HL-60/S4 (cell line): Measurements from ENCODE around the gene SPTAN1.
"Not testable (repeated sequence)": the region's sequence is repeated elsewhere in the genome, so short reads cannot be mapped to it uniquely, and the experiment has no call there.

ENCODE experiments used
- in situ Hi-C: fragments of 300-500 bp; cut with MboI; formaldehyde crosslinking; loops from 2 replicates; pipeline ENCODE4 v1.14.3; 2022; ENCODE audit warnings: low sequenced_read_pairs

The SPTAN1 gene

GRCh38 chr9:128631636-128632035, 79.2 kb downstream of the SPTAN1 start:
- in situ Hi-C loops: no loop called here

GRCh38 chr9:128632066-128632465, 79.7 kb downstream of the SPTAN1 start:
- in situ Hi-C loops: no loop called here

- in situ Hi-C loops: no loop called here
Observed at GRCh38 chr9:128632486-128632885, 80.1 kb downstream of the SPTAN1 start.

GRCh38 chr9:128633057-128633456, 80.7 kb downstream of the SPTAN1 start:
- in situ Hi-C loops: no loop called here

- in situ Hi-C loops: no loop called here
Observed at GRCh38 chr9:128633601-128634000, 81.2 kb downstream of the SPTAN1 start.

GRCh38 chr9:128634111-128634510, 81.7 kb downstream of the SPTAN1 start:
- in situ Hi-C loops: no loop called here

- in situ Hi-C loops: no loop called here
Observed at GRCh38 chr9:128634651-128635262, 82.4 kb downstream of the SPTAN1 start.

GRCh38 chr9:128635266-128636023, 83.1 kb downstream of the SPTAN1 start:
- in situ Hi-C loops: no loop called here

GRCh38 chr9:128636024-128636390, 83.6 kb downstream of the SPTAN1 start:
- in situ Hi-C loops: no loop called here

GRCh38 chr9:128636556-128637530, 84.5 kb downstream of the SPTAN1 start:
- in situ Hi-C loops: no loop called here

- in situ Hi-C loops: no loop called here
Observed at GRCh38 chr9:128637656-128638055, 85.3 kb downstream of the SPTAN1 start.

- in situ Hi-C loops: no loop called here
Observed at GRCh38 chr9:128638580-128638979, 86.2 kb downstream of the SPTAN1 start.

- in situ Hi-C loops: no loop called here
Observed at GRCh38 chr9:128640603-128641002, 88.2 kb downstream of the SPTAN1 start.

- in situ Hi-C loops: no loop called here
Observed at GRCh38 chr9:128642675-128643245, 90.4 kb downstream of the SPTAN1 start.

GRCh38 chr9:128643519-128644300, 91.3 kb downstream of the SPTAN1 start:
- in situ Hi-C loops: no loop called here

GRCh38 chr9:128648206-128648605, 95.8 kb downstream of the SPTAN1 start:
- in situ Hi-C loops: not testable (repeated sequence)

GRCh38 chr9:128651798-128652197, 99.4 kb downstream of the SPTAN1 start:
- in situ Hi-C loops: no loop called here

- in situ Hi-C loops: no loop called here
Observed at GRCh38 chr9:128653908-128654307, 101.5 kb downstream of the SPTAN1 start.

GRCh38 chr9:128654481-128654880, 102.1 kb downstream of the SPTAN1 start:
- in situ Hi-C loops: no loop called here
